Body of pancreas (tissue), 4 donors: ENCODE data around the gene NEK11.

Experiments used
- POLR2A ChIP-seq, 3 donors: fragments of 450-650 bp; IDR thresholded peaks; one replicate each; pipeline ENCODE4 v1.6.1; 2016; ENCODE audit warnings: antibody characterized with exemption in 3 of 3, mild to moderate bottlenecking in 2 of 3
- TF ChIP-seq, protein P1 (sequence below), 7 experiments: fragments of 450-650 bp in 4 of 7; fragments of 200-600 bp in 3 of 7; sonication (generic) in 3 of 7; IDR thresholded peaks; one replicate each; pipeline ENCODE4 v1.5.1; 2016 to 2019; ENCODE audit warnings: antibody characterized with exemption in 7 of 7

DNA sequence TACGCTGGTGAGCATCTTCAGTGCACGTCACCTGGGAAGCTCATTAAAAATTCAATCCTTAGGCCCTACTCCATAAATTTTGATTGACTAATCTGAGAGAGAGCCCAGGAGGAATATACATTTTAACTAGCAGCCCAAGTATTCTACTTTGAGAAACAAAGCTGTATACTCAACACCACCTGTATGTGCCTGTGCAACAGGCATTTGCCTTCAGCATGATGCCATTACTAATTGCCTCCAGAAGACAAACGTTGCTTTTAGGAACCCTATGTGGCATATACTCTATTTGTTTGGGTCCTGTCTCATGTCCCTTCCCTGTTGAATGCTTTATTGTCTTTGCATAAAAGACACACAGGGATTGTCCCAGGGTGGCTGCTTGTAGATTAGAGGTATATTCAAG, 7.7 kb upstream of the NEK11 start:
- TF ChIP-seq, protein P1, sequence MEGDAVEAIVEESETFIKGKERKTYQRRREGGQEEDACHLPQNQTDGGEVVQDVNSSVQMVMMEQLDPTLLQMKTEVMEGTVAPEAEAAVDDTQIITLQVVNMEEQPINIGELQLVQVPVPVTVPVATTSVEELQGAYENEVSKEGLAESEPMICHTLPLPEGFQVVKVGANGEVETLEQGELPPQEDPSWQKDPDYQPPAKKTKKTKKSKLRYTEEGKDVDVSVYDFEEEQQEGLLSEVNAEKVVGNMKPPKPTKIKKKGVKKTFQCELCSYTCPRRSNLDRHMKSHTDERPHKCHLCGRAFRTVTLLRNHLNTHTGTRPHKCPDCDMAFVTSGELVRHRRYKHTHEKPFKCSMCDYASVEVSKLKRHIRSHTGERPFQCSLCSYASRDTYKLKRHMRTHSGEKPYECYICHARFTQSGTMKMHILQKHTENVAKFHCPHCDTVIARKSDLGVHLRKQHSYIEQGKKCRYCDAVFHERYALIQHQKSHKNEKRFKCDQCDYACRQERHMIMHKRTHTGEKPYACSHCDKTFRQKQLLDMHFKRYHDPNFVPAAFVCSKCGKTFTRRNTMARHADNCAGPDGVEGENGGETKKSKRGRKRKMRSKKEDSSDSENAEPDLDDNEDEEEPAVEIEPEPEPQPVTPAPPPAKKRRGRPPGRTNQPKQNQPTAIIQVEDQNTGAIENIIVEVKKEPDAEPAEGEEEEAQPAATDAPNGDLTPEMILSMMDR (IDR thresholded peaks at IDR 0.05): no peak
- no peak for TF ChIP-seq POLR2A (IDR thresholded peaks at IDR 0.05)
